NCI-H2227 treated with DMSO at 0.1 percent for 48 hours (cell line): ENCODE results near the gene GC.
"Not testable (repeated sequence)": the region's sequence is repeated elsewhere in the genome, so short reads cannot be mapped to it uniquely, and the experiment has no call there.

Experiments used
- DNase-seq: peaks from one replicate; lab custom pipeline; 2025; lab: John Stamatoyannopoulos, UW

The GC gene

GRCh38 chr4:71783972-71784371, at the start of gene GC:
TSS of gene GC (minus strand) at chr4:71784079. CDS start at chr4:71784018, 61 bp downstream.
- DNase-seq = no peak

GRCh38 chr4:71833232-71833900, 49.5 kb upstream of the GC start:
- DNase-seq = no peak

DNA sequence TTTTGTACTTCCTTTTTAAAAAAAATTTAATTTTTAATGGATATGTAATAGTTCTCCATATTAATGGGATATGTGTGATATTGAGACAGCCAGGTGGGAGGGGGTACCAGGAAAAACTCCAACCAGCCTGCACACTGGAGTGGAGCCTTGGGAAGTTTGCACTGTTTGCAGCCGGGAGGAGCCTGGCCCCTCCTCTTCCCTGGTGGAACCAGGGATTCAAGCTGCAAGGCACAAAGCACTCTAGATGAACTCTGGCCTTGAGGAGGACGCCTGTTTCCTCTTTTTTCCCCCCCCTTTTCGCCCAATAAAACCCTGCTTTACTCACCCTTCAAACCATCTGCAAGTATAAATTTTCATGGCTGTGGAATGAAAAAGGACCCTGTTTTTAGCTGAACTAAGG, 48.2 kb upstream of the GC start:
- no peak for DNase-seq

DNA sequence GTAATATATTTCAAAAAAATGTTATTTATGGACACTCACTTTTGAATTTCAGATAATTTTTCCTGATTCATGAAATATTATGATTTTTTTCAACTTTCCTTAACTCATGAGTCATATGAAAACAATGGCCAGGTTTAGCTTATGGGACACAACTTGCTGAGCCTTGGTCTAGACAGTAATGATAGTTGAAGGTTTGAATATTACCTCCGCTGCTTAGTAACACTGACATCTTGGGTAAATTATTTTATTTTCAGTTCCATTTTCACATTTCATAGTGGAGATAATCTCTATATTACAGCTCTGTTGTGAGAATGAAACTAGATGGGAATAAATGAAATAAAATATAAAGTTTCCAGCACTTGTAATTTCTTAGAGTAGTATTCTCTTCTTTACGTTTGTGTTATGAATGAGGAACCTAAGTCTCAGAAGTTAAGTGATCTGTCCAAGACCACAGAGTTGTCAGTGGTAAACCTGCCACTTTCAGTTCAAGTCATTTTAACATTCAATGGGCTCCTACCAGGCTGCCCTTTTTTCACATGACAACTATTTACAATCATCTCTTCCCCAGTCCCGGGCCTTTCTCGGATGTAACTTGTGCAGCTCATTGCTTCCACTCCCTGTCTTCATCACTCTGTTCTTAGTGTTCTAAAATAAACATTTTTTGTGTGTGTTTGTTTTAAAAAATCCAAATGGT, 46.8 kb upstream of the GC start:
- no peak for DNase-seq

- DNase-seq = no peak
Measured at GRCh38 chr4:71828470-71828869, 44.6 kb upstream of the GC start.

DNA sequence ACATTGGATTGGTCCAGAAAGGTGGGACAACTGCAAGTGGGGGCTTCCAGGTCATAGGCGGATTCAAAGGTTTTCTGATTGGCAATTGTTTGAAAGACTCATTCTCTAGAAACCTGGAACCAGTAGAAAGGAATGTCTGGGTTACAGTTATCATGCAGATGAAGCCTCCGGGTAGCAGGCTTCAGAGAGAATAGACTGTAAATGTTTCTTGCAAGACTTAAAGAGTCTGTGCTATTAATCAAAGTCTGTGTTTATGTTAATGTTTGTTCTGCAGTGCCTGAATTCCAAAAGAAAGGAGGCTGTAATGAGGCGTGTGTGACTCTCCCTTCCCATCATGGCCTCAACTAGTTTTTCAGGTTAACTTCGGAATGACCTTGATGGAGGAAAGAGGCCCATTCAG, 43.9 kb upstream of the GC start:
- DNase-seq = no peak

GRCh38 chr4:71816676-71817303, 32.9 kb upstream of the GC start:
- no peak for DNase-seq

- DNase-seq = no peak
Measured at GRCh38 chr4:71814433-71814832, 30.6 kb upstream of the GC start.

DNA sequence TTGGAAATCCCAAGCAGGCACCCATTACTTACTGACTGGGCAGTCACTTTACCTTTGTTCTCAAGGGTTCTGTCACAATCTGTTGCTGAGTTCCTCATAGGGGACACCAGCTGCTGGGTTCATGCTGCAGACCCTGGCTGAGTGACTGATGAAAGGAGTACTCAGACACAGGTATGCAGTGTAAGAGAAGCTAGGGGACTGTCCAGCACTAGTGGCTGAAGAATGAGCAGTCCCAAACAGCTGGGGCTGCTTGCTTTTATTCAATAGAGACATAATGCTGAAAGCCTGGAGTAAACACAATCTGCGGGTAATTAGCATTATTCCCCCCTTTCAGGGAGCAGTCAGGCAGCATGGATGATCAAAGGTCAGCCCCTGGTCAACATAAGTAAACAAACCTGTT, 25.9 kb upstream of the GC start:
- not testable (repeated sequence) for DNase-seq

DNA sequence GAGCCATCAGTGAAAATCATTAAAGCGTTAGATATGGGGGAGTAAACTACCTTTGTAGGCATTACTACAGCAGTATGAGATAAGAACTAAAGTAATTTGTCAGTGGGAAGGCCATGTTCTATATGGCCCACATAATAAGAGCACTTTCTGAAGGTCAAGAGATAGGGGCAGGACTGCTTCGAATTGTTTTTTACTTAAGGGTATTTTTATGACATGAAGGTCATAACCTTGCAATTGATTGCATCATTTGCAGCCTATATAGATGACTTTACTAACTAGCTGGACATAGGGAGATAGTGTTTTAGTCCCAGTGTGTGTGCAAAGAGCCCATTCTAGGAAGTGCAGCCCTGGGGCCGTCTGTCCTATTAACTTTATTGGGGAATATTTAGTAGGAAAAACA, 23.6 kb upstream of the GC start:
- no peak for DNase-seq

- DNase-seq = not testable (repeated sequence)
Measured at GRCh38 chr4:71805230-71805629, 21.4 kb upstream of the GC start.

DNA sequence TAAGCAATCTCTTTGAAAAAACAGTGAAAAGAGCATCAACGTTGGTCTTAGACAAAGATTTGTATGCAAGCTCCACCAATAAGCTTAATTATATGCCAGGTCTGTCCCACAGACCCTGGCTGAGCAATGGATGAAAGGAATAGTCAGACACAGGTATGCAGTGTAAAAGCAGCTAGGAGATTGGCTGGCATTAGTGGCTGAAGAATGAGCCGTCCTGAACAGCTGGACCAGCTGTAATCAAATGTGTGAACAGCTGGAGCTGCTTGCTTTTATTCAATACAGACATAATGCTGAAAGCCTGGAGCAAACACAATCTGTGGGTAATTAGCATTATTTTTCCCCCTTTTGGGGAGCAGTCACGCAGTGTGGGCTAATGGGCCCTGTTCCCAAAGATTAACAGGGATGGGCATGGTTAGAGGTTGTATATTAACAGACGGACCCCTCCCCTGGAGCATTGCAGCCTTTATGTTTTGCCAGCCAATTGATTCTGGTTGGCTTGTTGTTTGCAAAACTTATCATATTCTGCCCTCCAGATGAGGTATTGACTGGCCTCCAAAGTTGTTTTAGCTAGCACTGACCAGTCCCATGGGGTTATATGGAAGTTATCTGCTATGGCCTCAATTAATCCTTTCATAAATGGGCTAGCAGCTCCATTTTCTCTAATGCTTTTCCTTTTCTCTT, 20.3 kb upstream of the GC start:
- DNase-seq = not testable (repeated sequence)

GRCh38 chr4:71785959-71786358, 2.1 kb upstream of the GC start:
- no peak for DNase-seq

DNA sequence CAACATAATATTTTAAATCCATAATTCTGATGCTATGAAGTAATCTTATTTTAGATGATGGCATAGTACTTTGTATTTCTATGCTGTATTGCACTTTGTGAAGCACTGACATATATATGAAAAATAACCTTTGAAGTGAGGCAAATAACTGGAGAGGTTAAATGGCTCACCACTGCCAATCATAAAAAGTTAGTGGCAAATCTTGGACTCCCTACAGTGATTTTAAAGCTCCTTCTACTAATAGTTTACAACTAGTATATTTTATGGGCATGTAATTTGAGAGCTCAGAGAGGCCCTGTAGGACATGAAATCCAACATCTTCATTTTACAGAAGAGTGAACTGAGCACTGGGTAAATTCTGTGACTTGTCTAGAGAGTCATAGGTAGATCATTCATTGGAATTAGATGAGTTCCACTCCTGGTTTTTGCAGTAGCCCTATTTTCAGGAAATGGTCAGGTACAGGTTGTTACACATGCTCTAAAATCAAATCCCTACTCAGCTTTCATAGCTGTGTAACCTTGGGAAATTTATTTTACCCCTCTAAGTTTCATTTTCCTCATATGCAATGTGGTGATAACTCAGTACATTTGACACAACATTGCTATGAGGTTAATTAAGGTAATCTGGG, 804 bp upstream of the GC start:
- no peak for DNase-seq

GRCh38 chr4:71777891-71778290, 6.0 kb downstream of the GC start:
- no peak for DNase-seq

DNA sequence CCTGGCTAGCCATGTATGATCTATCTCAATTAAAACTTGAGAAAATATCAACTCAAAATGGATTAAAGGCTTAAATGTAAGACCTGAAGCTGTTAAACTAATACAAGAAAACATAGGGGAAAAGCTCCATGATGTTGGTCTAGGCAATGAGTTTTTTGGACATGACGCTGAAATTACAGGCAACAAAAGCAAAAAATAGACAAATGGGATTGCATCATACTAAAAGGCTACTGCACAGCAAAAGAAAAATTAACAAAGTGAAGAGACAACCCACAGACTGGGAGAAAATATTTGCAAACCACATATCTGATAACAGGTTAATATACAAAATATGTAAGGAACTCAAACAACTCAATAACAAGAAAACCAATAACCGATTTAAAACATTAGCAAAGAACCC, 8.4 kb downstream of the GC start:
- DNase-seq = no peak

DNA sequence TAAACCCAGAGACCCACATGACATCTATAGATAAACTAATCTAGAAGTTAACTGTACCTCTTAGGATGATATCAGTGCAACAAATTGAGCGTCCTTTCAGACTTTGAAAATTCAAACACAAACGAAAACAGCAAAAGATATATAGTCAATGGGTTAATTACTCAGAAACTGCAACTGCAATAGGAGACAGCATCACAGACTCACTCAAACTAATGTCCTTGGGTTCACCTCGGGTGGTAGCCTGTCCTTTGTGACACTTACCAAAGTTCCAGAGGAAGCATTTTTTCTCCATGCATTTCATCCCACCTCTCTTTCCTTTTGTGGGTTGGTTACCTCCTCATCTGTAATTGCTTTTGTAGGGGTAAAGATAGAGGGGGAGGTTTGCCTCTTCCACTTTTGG, 9.7 kb downstream of the GC start:
- no peak for DNase-seq

GRCh38 chr4:71773004-71773403, 10.9 kb downstream of the GC start:
- DNase-seq = no peak

- no peak for DNase-seq
Measured at GRCh38 chr4:71772592-71772991, 11.3 kb downstream of the GC start.

DNA sequence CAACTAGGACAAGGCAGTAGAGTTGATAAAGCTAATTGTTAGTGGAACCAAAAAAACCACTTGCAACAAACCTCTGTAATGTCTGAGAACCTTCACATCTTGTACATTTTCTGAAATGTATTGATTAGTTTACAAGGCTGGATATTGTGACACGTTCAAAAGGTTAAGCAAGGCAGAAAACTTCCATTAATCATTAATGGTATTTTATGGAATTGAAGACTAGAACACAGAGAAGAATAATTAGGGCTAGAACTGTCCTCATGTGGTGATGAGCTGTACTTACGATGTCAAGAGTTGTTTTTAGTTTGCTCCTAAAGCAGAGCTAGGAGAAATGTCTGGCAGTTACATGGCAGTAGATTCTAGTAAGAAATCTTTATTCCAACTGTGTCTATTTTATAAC, 12.3 kb downstream of the GC start:
- no peak for DNase-seq

- no peak for DNase-seq
Measured at GRCh38 chr4:71769434-71769833, 14.4 kb downstream of the GC start.

DNA sequence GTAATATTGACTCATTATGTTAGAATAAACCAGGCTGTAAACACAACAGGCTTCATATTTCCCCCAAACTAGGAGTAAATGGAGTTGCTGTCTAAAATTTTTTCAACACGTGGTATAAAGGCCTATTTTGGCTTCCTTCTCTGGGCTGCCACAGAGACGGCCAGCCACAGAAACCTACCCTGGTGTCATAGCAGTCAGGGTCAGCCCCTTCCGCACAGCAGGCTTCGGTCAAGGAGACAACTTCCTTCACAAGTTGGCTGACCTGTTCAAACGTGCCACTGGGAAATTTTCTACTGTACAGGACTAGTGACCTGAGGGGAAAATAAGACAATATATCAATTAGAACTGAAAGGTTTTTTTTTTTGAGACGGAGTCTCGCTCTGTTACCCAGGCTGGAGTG, 15.8 kb downstream of the GC start:
- DNase-seq = no peak
